ENCODE data around the gene STK24.

The STK24 gene

GRCh38 chr13:98452851-98453843, 123.8 kb downstream of the STK24 start:
- Histone ChIP-seq H3K79me1 (ENCODE audit: low read depth, low read length) (peaks cover 2% of the 10 kb centered on the region), H3K4me2 (ENCODE audit: insufficient read depth, low read length, poor library complexity, severe bottlenecking) (no peak overlapping the region), H3K14ac (ENCODE audit: low read length) (no peak overlapping the region), H2BK120ac (ENCODE audit: low read depth, low read length) (no peak overlapping the region), H2BK5ac (ENCODE audit: low read length) (no peak overlapping the region), H4K91ac (ENCODE audit: low read depth, low read length, poor library complexity) (no peak overlapping the region), H3K9me3 (replicated peaks in 1 of 2; ENCODE audit: control insufficient read depth in 2 of 2, insufficient read depth in 1 of 2, low read depth in 1 of 2, low read length in 2 of 2) (no peaks in the 10 kb centered on the region), H2AK5ac (ENCODE audit: low read depth, low read length) (no peak overlapping the region), H2BK15ac (ENCODE audit: low read length) (no peak overlapping the region), H3K9ac (ENCODE audit: low read depth, low read length, poor library complexity) (no peak overlapping the region), H2BK12ac (ENCODE audit: low read length) (no peak overlapping the region), H3K4me1 (ENCODE audit: control insufficient read depth in 2 of 2, insufficient read depth in 1 of 2, low read depth in 1 of 2, low read length in 2 of 2) (peaks cover 10 to 20% of the 10 kb centered on the region in 2 donors), H3K4ac (ENCODE audit: low read length) (no peak overlapping the region), H3K4me3 (ENCODE audit: low read length in 2 of 2) (no peak overlapping the region), H3K27me3 (ENCODE audit: control insufficient read depth in 3 of 3, insufficient read depth in 3 of 3, low read depth in 1 of 3, low read length in 3 of 3) (no peaks in the 10 kb centered on the region), H3K27ac (replicated peaks; ENCODE audit: low read length) (no peak overlapping the region), H3K36me3 (replicated peaks in 1 of 2; ENCODE audit: control insufficient read depth in 2 of 2, insufficient read depth in 2 of 2, low read length in 2 of 2) (peaks cover 30 to 98% of the 10 kb centered on the region in 2 donors), H3K23ac (ENCODE audit: low read depth, low read length, poor library complexity) (no peak overlapping the region), H4K8ac (ENCODE audit: low read depth, low read length) (no peak overlapping the region), H2AFZ (ENCODE audit: low read length) (no peak overlapping the region), H3K18ac (ENCODE audit: low read length) (no peak overlapping the region)
- no CpG with 5 or more reads among the region's 15 CpGs for WGBS, 2 donors (ENCODE audit: extremely low coverage in 2 of 2, insufficient read length in 2 of 2, insufficient replicate concordance in 1 of 2)
- no peak for DNase-seq (ENCODE audit: low spot score)

- Histone ChIP-seq H2BK5ac (ENCODE audit: low read length) (no peak overlapping the region), H3K4ac (ENCODE audit: low read length) (no peak overlapping the region), H3K4me3 (ENCODE audit: low read length in 2 of 2) (no peak overlapping the region), H2AFZ (ENCODE audit: low read length) (no peak overlapping the region), H3K9ac (ENCODE audit: low read depth, low read length, poor library complexity) (no peak overlapping the region), H2AK5ac (ENCODE audit: low read depth, low read length) (no peak overlapping the region), H2BK12ac (ENCODE audit: low read length) (no peak overlapping the region), H4K8ac (ENCODE audit: low read depth, low read length) (no peak overlapping the region), H3K27me3 (ENCODE audit: control insufficient read depth in 3 of 3, insufficient read depth in 3 of 3, low read depth in 1 of 3, low read length in 3 of 3) (no peaks in the 10 kb centered on the region), H3K23ac (ENCODE audit: low read depth, low read length, poor library complexity) (peak overlapping the region; percentile 48), H2BK15ac (ENCODE audit: low read length) (no peak overlapping the region), H3K4me1 (ENCODE audit: control insufficient read depth in 2 of 2, insufficient read depth in 1 of 2, low read depth in 1 of 2, low read length in 2 of 2) (peaks cover 10 to 20% of the 10 kb centered on the region in 2 donors), H3K4me2 (ENCODE audit: insufficient read depth, low read length, poor library complexity, severe bottlenecking) (no peak overlapping the region), H4K91ac (ENCODE audit: low read depth, low read length, poor library complexity) (no peak overlapping the region), H3K36me3 (replicated peaks in 1 of 2; ENCODE audit: control insufficient read depth in 2 of 2, insufficient read depth in 2 of 2, low read length in 2 of 2) (peaks cover 32 to 99% of the 10 kb centered on the region in 2 donors), H3K79me1 (ENCODE audit: low read depth, low read length) (peaks cover 2% of the 10 kb centered on the region), H3K14ac (ENCODE audit: low read length) (no peak overlapping the region), H3K9me3 (replicated peaks in 1 of 2; ENCODE audit: control insufficient read depth in 2 of 2, insufficient read depth in 1 of 2, low read depth in 1 of 2, low read length in 2 of 2) (no peaks in the 10 kb centered on the region), H3K27ac (replicated peaks; ENCODE audit: low read length) (no peak overlapping the region), H2BK120ac (ENCODE audit: low read depth, low read length) (no peak overlapping the region), H3K18ac (ENCODE audit: low read length) (peak overlapping the region; percentile 81)
- WGBS, 2 donors (ENCODE audit: extremely low coverage in 2 of 2, insufficient read length in 2 of 2, insufficient replicate concordance in 1 of 2) = no CpG with 5 or more reads among the region's 23 CpGs
- DNase-seq (ENCODE audit: low spot score) = no peak
Measured at GRCh38 chr13:98451676-98452470, 125.0 kb downstream of the STK24 start.

- Histone ChIP-seq H3K9me3 (replicated peaks in 1 of 2; ENCODE audit: control insufficient read depth in 2 of 2, insufficient read depth in 1 of 2, low read depth in 1 of 2, low read length in 2 of 2) (no peaks in the 10 kb centered on the region), H2BK120ac (ENCODE audit: low read depth, low read length) (no peak overlapping the region), H3K4me2 (ENCODE audit: insufficient read depth, low read length, poor library complexity, severe bottlenecking) (no peak overlapping the region), H2AFZ (ENCODE audit: low read length) (no peak overlapping the region), H3K4ac (ENCODE audit: low read length) (no peak overlapping the region), H3K23ac (ENCODE audit: low read depth, low read length, poor library complexity) (peak overlapping the region; percentile 45), H3K4me1 (ENCODE audit: control insufficient read depth in 2 of 2, insufficient read depth in 1 of 2, low read depth in 1 of 2, low read length in 2 of 2) (peaks cover 10 to 20% of the 10 kb centered on the region in 2 donors), H2BK12ac (ENCODE audit: low read length) (no peak overlapping the region), H4K8ac (ENCODE audit: low read depth, low read length) (no peak overlapping the region), H2AK5ac (ENCODE audit: low read depth, low read length) (no peak overlapping the region), H3K36me3 (replicated peaks in 1 of 2; ENCODE audit: control insufficient read depth in 2 of 2, insufficient read depth in 2 of 2, low read length in 2 of 2) (peaks cover 35 to 99% of the 10 kb centered on the region in 2 donors), H3K79me1 (ENCODE audit: low read depth, low read length) (peaks cover 2% of the 10 kb centered on the region), H3K9ac (ENCODE audit: low read depth, low read length, poor library complexity) (no peak overlapping the region), H3K4me3 (ENCODE audit: low read length in 2 of 2) (peak overlapping the region in 1 of 2 donors; percentile 47), H3K14ac (ENCODE audit: low read length) (no peak overlapping the region), H2BK5ac (ENCODE audit: low read length) (no peak overlapping the region), H3K27me3 (ENCODE audit: control insufficient read depth in 3 of 3, insufficient read depth in 3 of 3, low read depth in 1 of 3, low read length in 3 of 3) (no peaks in the 10 kb centered on the region), H3K27ac (replicated peaks; ENCODE audit: low read length) (peak overlapping the region; percentile 2), H3K18ac (ENCODE audit: low read length) (peak overlapping the region; percentile 46), H2BK15ac (ENCODE audit: low read length) (no peak overlapping the region), H4K91ac (ENCODE audit: low read depth, low read length, poor library complexity) (no peak overlapping the region)
- WGBS, 2 donors (ENCODE audit: extremely low coverage in 2 of 2, insufficient read length in 2 of 2, insufficient replicate concordance in 1 of 2) = no CpG with 5 or more reads among the region's 14 CpGs
- DNase-seq (ENCODE audit: low spot score) = no peak
Measured at GRCh38 chr13:98450539-98451111, 126.3 kb downstream of the STK24 start.

All from neuronal stem cell (in vitro differentiated cells).